Uterus (tissue), 2 donors: ENCODE measurements around the gene OPCML.

Source experiments
- CTCF ChIP-seq, 4 experiments: fragments of 200-600 bp in 2 of 4; fragments of 450-650 bp in 2 of 4; sonication (generic) in 2 of 4; IDR thresholded peaks; one replicate each; pipeline ENCODE4 v1.5.1; 2016 to 2019; ENCODE audit warnings: antibody characterized with exemption in 4 of 4, mild to moderate bottlenecking in 2 of 4, moderate library complexity in 1 of 4
- POLR2A ChIP-seq, 2 donors: fragments of 450-650 bp; IDR thresholded peaks; one replicate each; pipeline ENCODE4 v1.6.1; 2016; ENCODE audit warnings: antibody characterized with exemption in 2 of 2, mild to moderate bottlenecking in 1 of 2, moderate library complexity in 1 of 2

GRCh38 chr11:133406489-133406888 lies 125.8 kb downstream of the OPCML start:
- TF ChIP-seq POLR2A (IDR thresholded peaks at IDR 0.05) (no peak), CTCF (IDR thresholded peaks at IDR 0.05) (no peak)
